Measurements from ENCODE around the gene RNF150.

RNF150 gene

DNA sequence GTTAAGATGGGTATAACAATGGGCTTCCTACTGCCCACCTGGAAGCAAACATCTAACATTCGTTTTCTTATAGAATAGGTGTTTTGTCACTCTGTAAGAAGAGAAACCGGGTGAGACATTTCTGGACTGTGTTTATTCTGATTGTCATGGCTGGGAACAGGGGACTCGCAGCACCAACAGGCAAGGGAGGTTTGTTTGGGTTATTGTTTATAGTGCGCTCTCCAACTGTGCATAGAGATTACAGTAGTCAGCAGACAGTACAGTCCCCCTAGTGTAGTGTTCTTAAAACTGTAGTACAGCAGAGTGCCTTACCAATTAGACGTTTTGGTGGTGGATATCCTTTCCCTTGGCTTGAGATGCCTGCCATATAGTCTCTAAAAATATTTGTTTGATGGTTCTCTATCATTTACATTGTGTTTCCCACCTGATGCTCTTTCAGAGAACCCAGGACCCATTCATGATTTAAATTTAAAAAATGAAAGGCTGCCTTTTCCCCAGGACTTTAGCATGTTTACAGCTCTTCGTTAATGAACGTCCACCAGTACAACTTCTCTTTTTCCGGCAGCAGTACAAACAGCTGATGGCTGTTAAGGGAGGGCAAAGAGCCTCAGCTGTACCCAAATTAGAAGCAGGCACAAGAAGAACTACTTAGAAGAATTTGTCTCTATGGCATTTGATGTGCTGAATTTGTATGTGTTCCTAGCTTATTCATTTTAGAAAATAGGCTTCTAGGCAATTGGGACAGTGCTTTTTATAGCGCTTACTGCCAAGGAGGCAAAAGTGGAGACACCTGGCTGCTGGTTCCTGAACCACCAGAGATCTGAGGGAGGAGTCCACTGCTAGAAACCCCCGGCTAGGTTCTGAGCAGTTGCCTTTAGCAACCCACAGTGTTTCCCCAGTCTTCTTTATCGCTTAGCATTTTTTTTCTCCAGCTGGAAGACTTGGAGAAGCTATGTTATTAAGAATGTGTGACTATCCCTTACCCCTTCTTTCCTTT, 1.0 kb upstream of the RNF150 start:
- no peak overlapping the region for H3K4me3 ChIP-seq (ENCODE audit: low read depth, low read length)
- ChIA-PET CTCF (interaction anchor here (0.6 to 8.2 kb wide), 50 partner anchors 8 to 320 kb away, joined by 3 to 276 read pairs (median 5); no protein-coding TSS in a partner anchor), POLR2A (interaction anchor here (0.6 to 1.8 kb wide), 5 partner anchors 132 to 275 kb away, joined by 3 to 5 read pairs (median 4); no protein-coding TSS in a partner anchor)
- TF ChIP-seq, protein P1, sequence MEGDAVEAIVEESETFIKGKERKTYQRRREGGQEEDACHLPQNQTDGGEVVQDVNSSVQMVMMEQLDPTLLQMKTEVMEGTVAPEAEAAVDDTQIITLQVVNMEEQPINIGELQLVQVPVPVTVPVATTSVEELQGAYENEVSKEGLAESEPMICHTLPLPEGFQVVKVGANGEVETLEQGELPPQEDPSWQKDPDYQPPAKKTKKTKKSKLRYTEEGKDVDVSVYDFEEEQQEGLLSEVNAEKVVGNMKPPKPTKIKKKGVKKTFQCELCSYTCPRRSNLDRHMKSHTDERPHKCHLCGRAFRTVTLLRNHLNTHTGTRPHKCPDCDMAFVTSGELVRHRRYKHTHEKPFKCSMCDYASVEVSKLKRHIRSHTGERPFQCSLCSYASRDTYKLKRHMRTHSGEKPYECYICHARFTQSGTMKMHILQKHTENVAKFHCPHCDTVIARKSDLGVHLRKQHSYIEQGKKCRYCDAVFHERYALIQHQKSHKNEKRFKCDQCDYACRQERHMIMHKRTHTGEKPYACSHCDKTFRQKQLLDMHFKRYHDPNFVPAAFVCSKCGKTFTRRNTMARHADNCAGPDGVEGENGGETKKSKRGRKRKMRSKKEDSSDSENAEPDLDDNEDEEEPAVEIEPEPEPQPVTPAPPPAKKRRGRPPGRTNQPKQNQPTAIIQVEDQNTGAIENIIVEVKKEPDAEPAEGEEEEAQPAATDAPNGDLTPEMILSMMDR (IDR thresholded peaks at IDR 0.05; ENCODE audit: insufficient read depth, low read length, missing control alignments) = peak; percentile 25
- no peak for DNase-seq (ENCODE audit: low read depth, low spot score)

DNA sequence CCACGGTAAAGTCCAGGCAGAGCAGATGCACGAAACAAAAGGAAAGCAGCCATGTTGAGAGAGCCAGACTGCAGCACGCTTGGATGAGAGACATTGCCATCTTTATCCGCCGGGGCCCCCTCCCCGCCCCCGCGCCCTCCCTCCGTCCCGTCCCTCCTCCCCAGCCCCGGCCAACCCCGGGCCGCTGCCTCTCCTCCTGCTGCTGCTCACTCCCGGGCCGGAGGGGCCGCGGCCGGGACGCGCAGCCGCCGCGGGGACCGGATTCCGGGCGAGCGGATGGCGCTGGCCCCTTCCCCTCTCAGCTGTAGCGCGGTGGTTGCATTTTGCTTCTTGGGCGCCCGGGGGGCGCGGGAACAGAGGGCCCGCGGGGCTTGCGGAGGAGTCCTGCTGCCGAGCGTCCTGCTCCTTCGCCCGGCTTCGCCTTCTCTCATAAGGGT, 542 bp downstream of the RNF150 start:
- POLR2A ChIA-PET = interaction anchor here (1.0 to 1.8 kb wide), 2 partner anchors 136 to 248 kb away, joined by 3 to 5 read pairs; no protein-coding TSS in a partner anchor
- no peak for DNase-seq (ENCODE audit: low read depth, low spot score)
- TF ChIP-seq, protein P1 (IDR thresholded peaks at IDR 0.05; ENCODE audit: insufficient read depth, low read length, missing control alignments) = no peak
- CTCF ChIA-PET = interaction anchor here (0.6 to 8.2 kb wide), 41 partner anchors 12 to 282 kb away, joined by 3 to 276 read pairs (median 6); no protein-coding TSS in a partner anchor
- peak overlapping the region; percentile 93 for H3K4me3 ChIP-seq (ENCODE audit: low read depth, low read length)

DNA sequence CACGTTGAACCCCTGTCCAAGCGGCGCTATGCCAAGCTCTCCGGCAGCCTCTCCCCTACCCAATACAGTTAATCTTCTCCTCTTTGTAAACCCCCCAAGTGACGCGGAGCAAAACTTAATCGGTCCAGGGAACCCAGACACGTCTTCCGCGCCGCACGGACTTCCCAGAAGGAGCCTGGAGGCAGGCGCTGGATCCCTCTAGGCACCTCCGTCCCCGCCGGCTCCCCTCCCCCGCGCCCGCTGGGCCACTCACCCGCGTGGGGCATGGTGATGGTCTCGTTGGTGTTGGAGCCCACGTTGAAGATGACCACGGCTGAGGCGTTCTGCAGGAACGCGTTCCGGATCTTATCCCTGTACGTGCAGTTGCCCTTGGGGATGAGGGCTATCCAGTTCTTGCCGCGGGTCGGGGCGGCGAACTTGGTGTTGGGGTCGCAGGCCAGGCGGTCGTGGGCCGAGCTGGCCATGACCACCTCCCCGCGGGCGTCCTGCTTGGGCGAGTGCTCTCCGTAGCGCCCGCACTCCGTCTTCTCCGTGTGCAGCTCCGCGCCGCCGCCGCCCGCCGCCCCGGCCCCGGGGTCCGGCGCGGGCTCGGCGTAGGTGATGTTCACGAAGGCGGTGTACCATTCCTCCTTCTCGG, 1.1 kb downstream of the RNF150 start:
- POLR2A ChIA-PET = no interaction called here
- H3K4me3 ChIP-seq (ENCODE audit: low read depth, low read length) = peak overlapping the region; percentile 93
- DNase-seq (ENCODE audit: low read depth, low spot score) = no peak
- TF ChIP-seq, protein P1 (IDR thresholded peaks at IDR 0.05; ENCODE audit: insufficient read depth, low read length, missing control alignments) = no peak
- CTCF ChIA-PET = interaction anchor here (0.8 to 8.2 kb wide), 18 partner anchors 11 to 275 kb away, joined by 3 to 276 read pairs (median 8); no protein-coding TSS in a partner anchor

DNA sequence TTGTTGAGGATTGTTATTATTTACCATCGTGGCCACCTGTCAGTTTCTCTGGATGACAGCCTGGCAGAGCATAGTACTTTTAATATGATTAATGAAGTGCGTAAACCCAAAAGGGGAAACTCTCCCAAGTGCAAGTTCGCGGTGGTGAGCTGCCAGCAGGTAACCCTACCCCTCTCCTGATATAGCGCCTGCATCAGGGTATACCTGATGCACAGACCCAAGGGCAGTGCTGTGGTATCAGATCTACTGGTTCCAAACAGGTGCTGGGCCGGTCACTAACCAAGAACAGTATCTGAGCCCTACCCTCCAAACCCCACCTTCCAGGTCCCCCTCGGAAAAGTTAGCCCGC, 1.6 kb downstream of the RNF150 start:
- no peak for DNase-seq (ENCODE audit: low read depth, low spot score)
- H3K4me3 ChIP-seq (ENCODE audit: low read depth, low read length) = peak overlapping the region; percentile 93
- TF ChIP-seq, protein P1 (IDR thresholded peaks at IDR 0.05; ENCODE audit: insufficient read depth, low read length, missing control alignments) = no peak
- POLR2A ChIA-PET = no interaction called here
- CTCF ChIA-PET = interaction anchor here (0.8 to 8.2 kb wide), 11 partner anchors 30 to 274 kb away, joined by 3 to 276 read pairs (median 5); no protein-coding TSS in a partner anchor

DNA sequence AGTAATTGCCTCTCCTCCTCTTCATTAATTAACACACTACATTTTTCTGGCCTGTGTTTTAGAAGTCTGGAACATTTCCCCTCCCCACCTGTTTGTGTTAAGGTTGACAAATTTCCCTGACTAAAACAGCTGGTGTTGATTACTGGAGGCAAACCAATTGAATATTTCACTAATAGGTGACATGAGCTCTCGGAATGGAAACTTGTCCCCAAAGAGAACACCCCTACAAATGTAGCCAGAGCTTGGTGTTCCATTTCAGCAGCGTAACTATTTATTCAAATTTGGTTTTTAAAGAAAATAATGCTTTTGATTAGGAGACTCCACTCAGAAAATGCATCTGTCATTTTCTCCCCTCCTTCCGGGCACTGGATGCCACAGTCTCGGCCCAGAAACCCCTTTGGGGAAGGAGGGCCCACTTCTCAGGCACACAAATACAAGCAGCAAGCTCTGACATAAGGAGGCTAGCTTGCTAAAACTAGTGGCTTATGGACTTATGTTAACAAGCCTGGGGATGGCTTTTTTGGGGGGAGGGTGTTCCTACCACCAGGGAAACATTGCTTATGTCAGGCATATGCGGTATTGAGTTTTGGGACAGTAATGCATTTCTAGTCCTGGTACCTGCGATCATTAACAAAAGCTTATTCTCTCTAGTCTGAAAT, 2.2 kb downstream of the RNF150 start:
- TF ChIP-seq, protein P1 (IDR thresholded peaks at IDR 0.05; ENCODE audit: insufficient read depth, low read length, missing control alignments) = no peak
- peak overlapping the region; percentile 93 for H3K4me3 ChIP-seq (ENCODE audit: low read depth, low read length)
- CTCF ChIA-PET = interaction anchor here (0.6 to 8.2 kb wide), 16 partner anchors 9 to 274 kb away, joined by 3 to 276 read pairs (median 4); no protein-coding TSS in a partner anchor
- POLR2A ChIA-PET = no interaction called here
- DNase-seq (ENCODE audit: low read depth, low spot score) = no peak

Data from AG04449 (cell line).